ENCODE results near the gene DAP3. TPM values are rescaled to one million over a fixed set of nuclear protein-coding genes. Genes with fewer than 3 reads are reported as not detected.
"Not testable (repeated sequence)": the region's sequence is repeated elsewhere in the genome, so short reads cannot be mapped to it uniquely, and the experiment has no call there.

The DAP3 gene
- total RNA-seq, 1 donor from 2014 or later = 144 TPM

DNA sequence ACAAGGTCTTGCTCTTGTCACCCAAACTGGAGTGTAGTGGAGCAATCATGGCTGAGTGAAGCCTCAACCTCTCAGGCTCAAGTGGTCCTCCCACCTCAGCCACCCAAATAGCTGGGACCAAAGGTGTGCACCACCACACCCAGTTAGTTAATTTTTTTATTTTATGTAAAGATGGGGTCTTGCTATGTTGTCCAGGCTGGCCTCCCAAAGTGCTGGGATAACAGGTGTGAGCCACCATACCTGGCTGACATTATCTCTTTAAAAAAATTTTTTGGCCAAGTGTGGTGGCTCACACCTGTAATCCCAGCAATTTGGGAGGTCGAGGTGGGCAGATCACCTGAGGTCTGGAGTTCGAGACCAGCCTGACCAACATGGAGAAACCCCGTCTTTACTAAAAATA is 70.1 kb downstream of the DAP3 start:
- H3K36me3 Mint-ChIP-seq (ENCODE audit: low read depth) = peaks cover 71% of the 10 kb centered on the region
- H3K27me3 Mint-ChIP-seq = not testable (repeated sequence)

DNA sequence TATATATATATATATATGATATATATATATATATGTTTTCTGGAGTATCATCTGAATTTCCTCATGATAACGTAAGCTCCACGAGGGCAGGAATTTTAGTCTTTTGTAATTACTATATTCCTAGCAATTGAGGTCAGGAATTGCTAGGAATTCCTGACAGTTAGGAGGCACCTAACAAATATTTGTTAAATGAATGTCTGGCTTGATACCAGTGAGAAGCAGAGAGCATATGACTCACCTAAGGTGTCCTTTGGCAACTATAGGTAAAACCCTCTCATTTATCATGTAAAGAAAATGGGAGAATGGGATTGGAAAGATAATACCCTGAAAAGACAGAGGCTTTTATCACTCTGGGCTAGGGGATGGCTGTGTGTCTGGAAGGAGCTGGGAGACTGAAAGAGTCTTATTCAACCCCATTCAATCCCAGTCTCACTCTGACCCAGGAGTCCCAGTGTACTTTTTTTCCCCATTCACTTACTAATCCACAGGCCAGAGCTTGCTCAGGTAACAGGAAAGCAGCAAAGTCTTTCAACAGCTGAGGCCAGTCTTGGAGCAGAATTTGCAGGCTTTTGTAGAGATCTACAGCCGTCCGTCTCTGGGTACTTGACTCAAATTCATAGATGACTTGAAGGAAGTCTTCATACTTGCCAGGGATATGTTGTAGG is 71.2 kb downstream of the DAP3 start:
- H3K36me3 Mint-ChIP-seq (ENCODE audit: low read depth) = peaks cover 71% of the 10 kb centered on the region
- H3K9me3 Mint-ChIP-seq = no peaks in the 10 kb centered on the region
- intact Hi-C loops (cut with micrococcal nuclease) = no loop called here
- POLR2A ChIA-PET = interaction anchor here (0.7 kb wide), 1 partner anchor 228 kb away, joined by 6 read pairs; no protein-coding TSS in a partner anchor
- H3K27me3 Mint-ChIP-seq = no peaks in the 10 kb centered on the region
- ATAC-seq (ENCODE audit: low read depth) (no peak), DNase-seq (no peak)
- CTCF ChIA-PET = no interaction called here
- no peak overlapping the region for H3K27ac Mint-ChIP-seq
- TF ChIP-seq, protein P1, sequence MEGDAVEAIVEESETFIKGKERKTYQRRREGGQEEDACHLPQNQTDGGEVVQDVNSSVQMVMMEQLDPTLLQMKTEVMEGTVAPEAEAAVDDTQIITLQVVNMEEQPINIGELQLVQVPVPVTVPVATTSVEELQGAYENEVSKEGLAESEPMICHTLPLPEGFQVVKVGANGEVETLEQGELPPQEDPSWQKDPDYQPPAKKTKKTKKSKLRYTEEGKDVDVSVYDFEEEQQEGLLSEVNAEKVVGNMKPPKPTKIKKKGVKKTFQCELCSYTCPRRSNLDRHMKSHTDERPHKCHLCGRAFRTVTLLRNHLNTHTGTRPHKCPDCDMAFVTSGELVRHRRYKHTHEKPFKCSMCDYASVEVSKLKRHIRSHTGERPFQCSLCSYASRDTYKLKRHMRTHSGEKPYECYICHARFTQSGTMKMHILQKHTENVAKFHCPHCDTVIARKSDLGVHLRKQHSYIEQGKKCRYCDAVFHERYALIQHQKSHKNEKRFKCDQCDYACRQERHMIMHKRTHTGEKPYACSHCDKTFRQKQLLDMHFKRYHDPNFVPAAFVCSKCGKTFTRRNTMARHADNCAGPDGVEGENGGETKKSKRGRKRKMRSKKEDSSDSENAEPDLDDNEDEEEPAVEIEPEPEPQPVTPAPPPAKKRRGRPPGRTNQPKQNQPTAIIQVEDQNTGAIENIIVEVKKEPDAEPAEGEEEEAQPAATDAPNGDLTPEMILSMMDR (IDR thresholded peaks at IDR 0.05) = no peak
- peaks cover 10% of the 10 kb centered on the region for H3K4me1 Mint-ChIP-seq
- no peak overlapping the region for H3K4me3 Mint-ChIP-seq

More for the DNA sequence above, 70.1 kb downstream of the DAP3 start:
- DNase-seq; H3K9me3 Mint-ChIP-seq; H3K4me3 Mint-ChIP-seq; H3K27ac Mint-ChIP-seq; ATAC-seq (ENCODE audit: low read depth); CTCF ChIA-PET; intact Hi-C loops (cut with micrococcal nuclease); POLR2A ChIA-PET: not testable (repeated sequence)
- H3K4me1 Mint-ChIP-seq = peaks cover 10% of the 10 kb centered on the region

DNA sequence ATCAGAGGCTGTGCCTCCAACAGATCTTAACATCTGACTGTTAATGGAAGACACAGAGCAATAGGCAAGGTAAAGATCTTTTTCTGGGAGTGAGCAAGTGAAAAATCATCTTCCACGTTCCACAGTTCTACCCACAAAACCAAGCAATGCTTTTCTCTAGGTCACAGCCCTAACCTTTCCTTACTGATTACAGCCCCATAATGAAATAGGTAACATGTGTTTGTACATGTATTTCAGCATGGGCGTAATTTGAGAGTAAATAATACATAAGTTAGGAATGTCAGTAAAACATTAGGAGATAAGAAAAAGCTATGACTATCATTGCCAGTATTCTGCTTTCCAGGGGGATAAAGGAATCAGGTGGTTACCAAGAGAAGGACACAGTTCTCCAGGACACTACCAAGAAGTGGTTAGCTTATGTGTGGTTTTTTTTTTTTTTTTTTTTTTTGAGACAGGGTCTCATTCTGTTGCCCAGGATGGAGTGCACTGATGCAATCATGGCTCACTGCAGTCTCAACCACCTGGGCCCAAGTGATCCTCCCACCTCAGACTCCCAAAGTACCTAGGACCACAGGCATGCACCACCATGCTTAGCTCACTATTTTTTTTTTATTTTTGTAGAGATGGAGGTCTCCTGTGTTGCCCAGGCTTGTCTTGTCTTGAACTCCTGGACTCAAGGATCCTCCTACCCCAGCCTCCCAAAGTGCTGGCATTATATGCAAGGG is 72.0 kb downstream of the DAP3 start:
- intact Hi-C loops (cut with micrococcal nuclease) = no loop called here
- TF ChIP-seq, protein P1 (IDR thresholded peaks at IDR 0.05) = no peak
- H3K9me3 Mint-ChIP-seq = no peaks in the 10 kb centered on the region
- no peak for DNase-seq
- POLR2A ChIA-PET = interaction anchor here (0.7 kb wide), 2 partner anchors 123 to 229 kb away, joined by 3 to 6 read pairs; no protein-coding TSS in a partner anchor
- CTCF ChIA-PET = no interaction called here
- H3K4me3 Mint-ChIP-seq = no peak overlapping the region
- H3K4me1 Mint-ChIP-seq = peaks cover 10% of the 10 kb centered on the region
- no peak overlapping the region for H3K27ac Mint-ChIP-seq
- H3K27me3 Mint-ChIP-seq = no peaks in the 10 kb centered on the region
- H3K36me3 Mint-ChIP-seq (ENCODE audit: low read depth) = peaks cover 73% of the 10 kb centered on the region
- ATAC-seq (ENCODE audit: low read depth) = no peak

DNA sequence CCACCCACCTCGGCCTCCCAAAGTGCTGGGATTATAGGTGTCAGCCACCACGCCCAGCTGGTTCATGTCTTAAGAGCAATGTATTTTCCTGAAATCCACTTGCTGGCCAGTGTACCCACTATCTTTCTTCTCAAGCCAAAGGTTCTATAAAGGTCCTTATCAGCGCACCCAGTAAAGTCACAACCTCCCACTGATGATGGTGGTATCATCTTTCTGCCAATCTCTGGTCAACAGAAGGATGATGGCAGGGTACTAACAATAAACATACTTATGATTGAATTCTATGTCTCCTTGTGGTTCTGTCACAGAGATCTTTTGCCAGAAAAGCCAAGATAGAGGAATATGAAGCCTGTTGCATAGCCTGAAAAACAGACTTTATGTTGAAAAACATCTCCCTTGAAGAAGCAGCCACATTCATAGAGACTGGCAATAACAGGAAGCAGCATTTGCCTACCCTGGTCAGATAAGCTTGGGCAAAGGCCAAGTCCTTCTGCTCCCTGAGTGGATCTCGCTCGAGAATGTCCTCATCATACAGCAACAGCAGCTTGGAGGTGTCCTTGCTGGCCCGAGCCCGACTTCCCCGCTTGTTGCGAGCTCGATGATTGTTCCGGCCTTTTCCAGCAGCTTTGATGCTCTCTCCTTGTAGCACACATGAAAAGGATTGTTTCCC is 73.0 kb downstream of the DAP3 start:
- TF ChIP-seq, protein P1 (IDR thresholded peaks at IDR 0.05) = no peak
- H3K27ac Mint-ChIP-seq = peak overlapping the region; percentile 2
- ChIA-PET POLR2A (no interaction called here), CTCF (no interaction called here)
- H3K4me3 Mint-ChIP-seq = no peak overlapping the region
- no peaks in the 10 kb centered on the region for H3K27me3 Mint-ChIP-seq
- H3K36me3 Mint-ChIP-seq (ENCODE audit: low read depth) = peaks cover 73% of the 10 kb centered on the region
- H3K4me1 Mint-ChIP-seq = peaks cover 10% of the 10 kb centered on the region
- ATAC-seq (ENCODE audit: low read depth) = no peak
- no peaks in the 10 kb centered on the region for H3K9me3 Mint-ChIP-seq
- intact Hi-C loops (cut with micrococcal nuclease) = no loop called here
- no peak for DNase-seq

DNA sequence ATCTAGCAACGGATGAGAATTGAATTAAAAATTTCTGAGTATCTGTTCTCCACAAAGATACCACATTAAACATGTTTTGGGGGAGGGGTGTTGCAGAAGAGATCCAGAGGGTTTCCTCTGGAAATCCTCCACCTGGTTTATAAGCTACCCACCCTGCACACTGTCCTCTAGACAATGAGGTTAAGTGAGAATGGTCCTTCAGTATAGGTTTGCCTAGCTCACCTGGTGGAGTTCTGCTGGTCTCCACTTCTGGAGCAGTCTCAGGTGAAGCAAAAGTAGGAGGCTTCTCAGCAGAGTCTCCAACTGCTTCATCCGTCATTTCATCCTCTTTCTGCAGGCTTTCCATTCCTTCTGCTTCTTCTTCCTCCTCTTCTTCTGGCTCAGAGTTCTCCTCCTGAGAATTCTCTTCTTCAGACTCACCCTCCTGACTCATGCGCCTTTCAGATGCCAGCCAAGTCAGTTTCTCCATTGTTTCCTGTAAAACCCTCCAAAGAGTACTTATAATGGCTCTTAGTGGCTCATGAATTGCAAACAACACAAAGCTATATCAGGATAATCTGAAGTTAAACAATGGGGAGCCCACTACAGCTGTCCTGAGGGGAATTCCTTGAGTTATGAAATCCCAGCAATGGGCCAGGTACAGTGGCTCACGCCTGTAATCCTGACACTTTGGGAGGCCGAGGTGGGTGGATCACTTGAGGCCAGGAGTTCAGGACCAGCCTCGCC is 74.4 kb downstream of the DAP3 start:
- intact Hi-C loops (cut with micrococcal nuclease) = not testable (repeated sequence)

DNA sequence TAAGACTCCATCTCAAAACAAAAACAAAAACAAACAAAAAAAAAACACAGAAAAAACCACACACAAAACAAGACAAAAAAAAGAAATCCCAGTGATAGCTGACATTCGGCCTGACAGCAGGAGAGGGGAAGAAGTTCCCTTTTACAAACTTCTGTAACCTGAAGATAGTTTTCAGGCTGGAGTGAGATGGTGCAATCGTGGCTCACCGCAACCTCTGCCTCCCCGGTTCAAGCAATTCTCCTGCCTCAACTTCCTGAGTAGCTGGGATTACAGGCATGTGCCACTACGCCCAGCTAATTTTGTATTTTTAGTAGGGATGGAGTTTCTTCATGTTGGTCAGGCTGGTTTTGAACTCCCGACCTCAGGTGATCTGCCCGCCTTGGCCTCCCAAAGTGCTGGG is 75.1 kb downstream of the DAP3 start:
- CTCF ChIA-PET = not testable (repeated sequence)
- POLR2A ChIA-PET = interaction anchor here (0.7 kb wide), 1 partner anchor 395 kb away, joined by 3 read pairs; no protein-coding TSS in a partner anchor
- H3K36me3 Mint-ChIP-seq (ENCODE audit: low read depth) = peaks cover 82% of the 10 kb centered on the region

More for the DNA sequence above, 74.4 kb downstream of the DAP3 start:
- H3K27me3 Mint-ChIP-seq; DNase-seq; ATAC-seq (ENCODE audit: low read depth); H3K4me3 Mint-ChIP-seq; H3K27ac Mint-ChIP-seq; H3K9me3 Mint-ChIP-seq; CTCF ChIA-PET: not testable (repeated sequence)
- Mint-ChIP-seq H3K4me1 (peaks cover 10% of the 10 kb centered on the region), H3K36me3 (ENCODE audit: low read depth) (peaks cover 77% of the 10 kb centered on the region)
- POLR2A ChIA-PET = interaction anchor here (0.6 kb wide), 1 partner anchor 28 kb away, joined by 4 read pairs; no protein-coding TSS in a partner anchor

DNA sequence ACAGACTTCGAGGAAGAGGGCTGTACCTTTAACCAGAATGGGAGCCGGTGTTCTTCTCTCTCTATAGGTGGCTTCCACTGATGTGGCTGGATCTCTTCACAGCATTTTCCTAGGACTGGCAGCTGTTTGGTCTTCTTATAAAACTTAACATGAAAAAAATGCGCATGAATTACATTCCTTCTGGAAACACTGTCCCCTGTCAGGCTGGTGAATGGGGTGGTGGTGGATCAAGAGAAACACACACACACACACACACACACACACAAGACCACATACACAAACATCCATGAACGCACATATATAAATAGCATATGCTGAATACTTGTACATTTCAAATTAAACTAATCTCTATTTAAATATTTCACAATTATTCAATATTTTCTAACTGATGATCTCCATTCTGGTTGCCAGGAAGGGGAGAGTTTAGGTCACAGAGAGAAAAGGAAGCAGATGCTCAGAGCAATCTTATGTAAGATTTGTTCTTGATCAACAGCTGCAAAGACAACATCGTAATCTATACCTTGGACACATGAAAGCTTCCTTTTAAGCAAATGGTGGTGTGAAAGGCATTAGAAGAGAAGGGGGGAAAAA is 78.6 kb downstream of the DAP3 start:
- H3K4me3 Mint-ChIP-seq; H3K27ac Mint-ChIP-seq; DNase-seq; H3K4me1 Mint-ChIP-seq; H3K27me3 Mint-ChIP-seq; ATAC-seq (ENCODE audit: low read depth); CTCF ChIA-PET; H3K9me3 Mint-ChIP-seq; intact Hi-C loops (cut with micrococcal nuclease): not testable (repeated sequence)
- H3K36me3 Mint-ChIP-seq (ENCODE audit: low read depth) = peaks cover 84% of the 10 kb centered on the region
- POLR2A ChIA-PET = interaction anchor here (0.5 kb wide), 1 partner anchor 1833 kb away, joined by 3 read pairs; no protein-coding TSS in a partner anchor

More for the DNA sequence above, 75.1 kb downstream of the DAP3 start:
- H3K9me3 Mint-ChIP-seq; H3K27me3 Mint-ChIP-seq; intact Hi-C loops (cut with micrococcal nuclease); H3K4me3 Mint-ChIP-seq; ATAC-seq (ENCODE audit: low read depth); DNase-seq; H3K27ac Mint-ChIP-seq: not testable (repeated sequence)
- H3K4me1 Mint-ChIP-seq = peaks cover 10% of the 10 kb centered on the region
